ENCODE measurements around the gene NEK5.

GRCh38 chr13:52169839-52170238 is 41.0 kb upstream of the NEK5 start:
- no peak for TF ChIP-seq POLR2A (IDR thresholded peaks at IDR 0.05)
- no peak for TF ChIP-seq CTCF (IDR thresholded peaks at IDR 0.05)
